Vagina (tissue), 2 donors: ENCODE measurements around the gene OPN1SW. TPM values are rescaled to one million over a fixed set of nuclear protein-coding genes. Genes with fewer than 3 reads are reported as not detected.

Source experiments
- DNase-seq, 2 donors: peaks; one replicate each; pipeline ENCODE4 v3.0.0-alpha.2; 2017; ENCODE audit errors: extremely low spot score in 2 of 2
- H3K27ac ChIP-seq: fragments of 200-600 bp; sonication (generic); one replicate; pipeline ENCODE4 v1.5.1; 2019
- H3K27me3 ChIP-seq: fragments of 200-600 bp; sonication (generic); one replicate; pipeline ENCODE4 v1.5.1; 2019
- H3K36me3 ChIP-seq, 2 donors: fragments of 200-600 bp; sonication (generic); one replicate each; pipeline ENCODE4 v1.5.1; 2017 to 2019
- H3K4me1 ChIP-seq: fragments of 200-600 bp; sonication (generic); one replicate; pipeline ENCODE4 v1.5.1; 2019
- H3K4me3 ChIP-seq, 2 donors: fragments of 200-600 bp; sonication (generic); 1 replicate in 1 of 2; 2 replicates in 1 of 2; pipeline ENCODE4 v1.5.1; 2016 to 2019
- H3K9me3 ChIP-seq: fragments of 200-600 bp; sonication (generic); one replicate; pipeline ENCODE4 v1.5.1; 2019
- POLR2A ChIP-seq, 2 donors: fragments of 450-650 bp; IDR thresholded peaks; one replicate each; pipeline ENCODE4 v1.6.1; 2017; ENCODE audit warnings: antibody characterized with exemption in 2 of 2, mild to moderate bottlenecking in 2 of 2, moderate library complexity in 2 of 2
- POLR2AphosphoS5 ChIP-seq, 2 donors: sonication (generic); formaldehyde crosslinking; IDR thresholded peaks; one replicate each; pipeline ENCODE4 v1.9.0; 2017; ENCODE audit warnings: antibody characterized with exemption in 2 of 2, mild to moderate bottlenecking in 2 of 2, low read depth in 1 of 2; ENCODE audit not compliant: insufficient read depth in 1 of 2
- intact Hi-C: fragments of 100-400 bp; cut with DNase I; formaldehyde crosslinking; loops from one replicate; pipeline ENCODE4 v1.15.1; 2023
- total RNA-seq: library from RNA; depleted of rRNA; stranded (reverse); fragments of >200 nt; gene quantifications from one replicate; pipeline ENCODE4 v1.2.3, GENCODE V29; 2016
- TF ChIP-seq, protein P1 (sequence below), 3 experiments: fragments of 450-650 bp in 2 of 3; fragments of 200-600 bp in 1 of 3; sonication (generic) in 1 of 3; IDR thresholded peaks; one replicate each; pipeline ENCODE4 v1.5.1; 2017 to 2019; ENCODE audit warnings: antibody characterized with exemption in 3 of 3, mild to moderate bottlenecking in 2 of 3, moderate library complexity in 2 of 3

OPN1SW gene
- total RNA-seq, 1 donor from 2014 or later: not detected

DNA sequence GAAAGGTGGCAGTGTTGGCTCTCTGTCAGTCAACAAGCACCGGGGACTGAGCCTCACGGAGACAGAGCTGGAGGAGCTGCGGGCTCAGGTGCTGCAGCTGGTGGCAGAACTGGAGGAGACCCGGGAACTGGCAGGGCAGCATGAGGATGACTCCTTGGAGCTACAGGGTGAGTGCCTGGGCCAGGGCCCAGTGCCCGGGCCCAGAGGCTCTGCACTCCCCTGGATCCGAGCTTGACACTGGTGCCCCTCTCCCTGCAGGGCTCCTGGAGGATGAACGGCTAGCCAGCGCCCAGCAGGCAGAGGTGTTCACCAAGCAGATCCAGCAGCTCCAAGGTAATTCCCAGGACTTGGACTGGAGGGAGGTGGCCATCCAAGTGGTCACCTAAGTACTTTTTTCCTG is 18.8 kb upstream of the OPN1SW start:
- Histone ChIP-seq H3K27ac (no peak overlapping the region), H3K4me3 (no peak overlapping the region), H3K36me3 (no peaks in the 10 kb centered on the region), H3K9me3 (no peaks in the 10 kb centered on the region), H3K4me1 (peaks cover 29% of the 10 kb centered on the region), H3K27me3 (no peaks in the 10 kb centered on the region)
- DNase-seq: no peak
- intact Hi-C loops: no loop called here
- TF ChIP-seq POLR2A (IDR thresholded peaks at IDR 0.05) (no peak), POLR2AphosphoS5 (IDR thresholded peaks at IDR 0.05; ENCODE audit: insufficient read depth in 1 of 2, low read depth in 1 of 2) (no peak)
- TF ChIP-seq, protein P1, sequence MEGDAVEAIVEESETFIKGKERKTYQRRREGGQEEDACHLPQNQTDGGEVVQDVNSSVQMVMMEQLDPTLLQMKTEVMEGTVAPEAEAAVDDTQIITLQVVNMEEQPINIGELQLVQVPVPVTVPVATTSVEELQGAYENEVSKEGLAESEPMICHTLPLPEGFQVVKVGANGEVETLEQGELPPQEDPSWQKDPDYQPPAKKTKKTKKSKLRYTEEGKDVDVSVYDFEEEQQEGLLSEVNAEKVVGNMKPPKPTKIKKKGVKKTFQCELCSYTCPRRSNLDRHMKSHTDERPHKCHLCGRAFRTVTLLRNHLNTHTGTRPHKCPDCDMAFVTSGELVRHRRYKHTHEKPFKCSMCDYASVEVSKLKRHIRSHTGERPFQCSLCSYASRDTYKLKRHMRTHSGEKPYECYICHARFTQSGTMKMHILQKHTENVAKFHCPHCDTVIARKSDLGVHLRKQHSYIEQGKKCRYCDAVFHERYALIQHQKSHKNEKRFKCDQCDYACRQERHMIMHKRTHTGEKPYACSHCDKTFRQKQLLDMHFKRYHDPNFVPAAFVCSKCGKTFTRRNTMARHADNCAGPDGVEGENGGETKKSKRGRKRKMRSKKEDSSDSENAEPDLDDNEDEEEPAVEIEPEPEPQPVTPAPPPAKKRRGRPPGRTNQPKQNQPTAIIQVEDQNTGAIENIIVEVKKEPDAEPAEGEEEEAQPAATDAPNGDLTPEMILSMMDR (IDR thresholded peaks at IDR 0.05): no peak

DNA sequence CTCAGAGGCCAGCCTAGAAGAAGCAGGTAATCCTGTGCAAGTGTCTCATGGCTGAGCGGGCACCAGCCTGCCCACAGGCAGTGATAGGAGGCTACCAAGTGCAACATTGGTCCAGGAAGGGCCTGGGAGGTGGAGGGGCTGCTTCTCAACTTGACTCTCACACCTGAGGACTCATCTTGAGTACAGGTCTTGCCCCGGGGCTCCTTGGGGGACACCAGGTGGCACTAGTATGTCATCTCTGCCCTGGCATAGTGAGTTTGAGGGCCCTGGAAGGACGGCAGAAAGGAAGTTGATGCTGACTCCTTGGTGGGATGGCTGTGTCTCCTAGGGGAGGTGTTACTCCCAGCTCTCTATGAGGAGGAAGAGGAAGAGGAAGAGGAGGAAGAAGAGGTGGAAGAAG is 18.4 kb upstream of the OPN1SW start:
- no peaks in the 10 kb centered on the region for H3K36me3 ChIP-seq
- no peak overlapping the region for H3K27ac ChIP-seq
- H3K9me3 ChIP-seq: no peaks in the 10 kb centered on the region
- DNase-seq: no peak
- H3K4me3 ChIP-seq: no peak overlapping the region
- TF ChIP-seq, protein P1 (IDR thresholded peaks at IDR 0.05): no peak
- TF ChIP-seq POLR2AphosphoS5 (IDR thresholded peaks at IDR 0.05; ENCODE audit: insufficient read depth in 1 of 2, low read depth in 1 of 2) (no peak), POLR2A (IDR thresholded peaks at IDR 0.05) (no peak)
- peaks cover 29% of the 10 kb centered on the region for H3K4me1 ChIP-seq
- no peaks in the 10 kb centered on the region for H3K27me3 ChIP-seq
- intact Hi-C loops: no loop called here

DNA sequence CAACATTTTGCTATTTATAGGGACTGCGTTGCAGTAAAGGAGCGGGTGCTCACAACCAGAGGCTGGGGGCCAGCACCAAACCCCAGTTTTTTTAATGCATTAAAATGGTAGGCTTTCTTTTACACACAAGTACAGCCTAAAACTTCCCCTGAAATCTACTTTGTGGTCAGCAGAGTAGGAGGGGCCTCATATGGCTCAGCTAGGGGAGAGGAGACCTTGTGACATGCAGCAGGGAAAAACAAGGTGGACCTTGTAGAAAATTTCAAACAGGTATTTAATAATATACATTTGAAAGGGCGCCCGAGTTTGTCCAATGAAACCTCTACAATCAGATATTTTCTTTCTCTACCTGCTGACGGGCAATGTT is 17.6 kb upstream of the OPN1SW start:
- intact Hi-C loops: no loop called here
- Histone ChIP-seq H3K4me1 (peaks cover 29% of the 10 kb centered on the region), H3K9me3 (no peaks in the 10 kb centered on the region), H3K36me3 (no peaks in the 10 kb centered on the region), H3K27me3 (no peaks in the 10 kb centered on the region), H3K27ac (no peak overlapping the region), H3K4me3 (no peak overlapping the region)
- DNase-seq: no peak
- TF ChIP-seq POLR2AphosphoS5 (IDR thresholded peaks at IDR 0.05; ENCODE audit: insufficient read depth in 1 of 2, low read depth in 1 of 2): no peak
- TF ChIP-seq, protein P1 (IDR thresholded peaks at IDR 0.05): no peak
- TF ChIP-seq POLR2A (IDR thresholded peaks at IDR 0.05): no peak

DNA sequence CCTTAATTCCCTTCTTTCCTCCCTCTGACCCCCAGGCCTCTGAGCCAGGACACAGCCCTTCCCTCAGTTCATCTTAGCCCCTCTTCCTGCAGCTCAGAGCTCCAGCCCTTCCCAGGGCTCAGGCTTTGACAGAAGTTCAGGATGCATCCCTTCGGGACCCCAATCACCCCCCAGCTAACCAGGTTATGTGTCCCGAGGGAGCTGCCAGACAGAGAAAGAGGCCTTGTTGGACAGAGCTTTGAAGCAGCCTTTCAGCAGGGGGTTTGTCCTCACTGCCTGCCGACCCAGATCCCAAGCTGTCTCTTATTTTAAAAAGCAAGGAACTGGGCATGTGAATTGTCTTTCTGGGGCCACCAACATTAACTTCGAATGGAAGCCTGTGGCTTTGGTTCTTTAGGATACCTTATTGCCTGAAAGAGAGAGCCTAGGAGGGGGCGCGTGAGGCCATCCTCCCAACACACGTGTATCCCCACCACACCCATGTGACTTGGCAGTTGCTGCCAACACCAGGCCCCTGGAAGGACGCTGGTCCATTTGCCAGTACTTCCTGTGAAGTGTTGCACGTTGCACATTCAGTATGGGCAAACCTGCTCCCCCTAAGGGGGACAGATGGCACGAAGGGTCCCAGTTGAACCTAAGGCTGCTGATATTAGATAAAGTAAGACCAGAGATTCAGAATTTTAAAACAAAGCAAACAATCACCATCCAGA is 17.0 kb upstream of the OPN1SW start:
- intact Hi-C loops: no loop called here
- H3K27ac ChIP-seq: peak overlapping the region; percentile 79

DNA sequence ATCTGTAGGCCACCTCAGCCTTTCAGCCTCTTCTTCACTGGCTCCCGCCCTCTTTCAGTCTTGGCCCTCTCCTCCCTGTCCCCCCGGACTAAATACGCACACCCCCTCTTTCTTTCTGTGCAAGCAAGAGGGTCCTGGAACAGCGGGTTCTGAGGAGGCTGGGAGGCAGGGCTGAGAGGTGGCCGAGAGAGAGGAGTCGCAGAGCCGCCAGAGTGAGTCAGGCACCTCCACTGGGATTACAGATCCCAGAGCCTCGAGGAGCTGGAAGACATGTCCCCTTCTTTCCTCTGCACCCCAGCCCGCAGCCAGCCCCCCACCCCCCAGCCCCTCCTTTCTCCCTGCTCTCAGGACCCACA is 16.4 kb upstream of the OPN1SW start:
- Histone ChIP-seq H3K27me3 (no peaks in the 10 kb centered on the region), H3K27ac (peak overlapping the region; percentile 79), H3K4me3 (peak overlapping the region; percentile 65 to 71), H3K4me1 (peaks cover 29% of the 10 kb centered on the region), H3K9me3 (no peaks in the 10 kb centered on the region), H3K36me3 (no peaks in the 10 kb centered on the region)
- intact Hi-C loops: no loop called here
- no peak for DNase-seq
- no peak for TF ChIP-seq POLR2AphosphoS5 (IDR thresholded peaks at IDR 0.05; ENCODE audit: insufficient read depth in 1 of 2, low read depth in 1 of 2)
- TF ChIP-seq, protein P1 (IDR thresholded peaks at IDR 0.05): no peak
- TF ChIP-seq POLR2A (IDR thresholded peaks at IDR 0.05): no peak

More for the DNA sequence above, 17.0 kb upstream of the OPN1SW start:
- Histone ChIP-seq H3K9me3 (no peaks in the 10 kb centered on the region), H3K4me1 (peaks cover 29% of the 10 kb centered on the region), H3K4me3 (peak overlapping the region in 1 of 2 donors; percentile 71), H3K27me3 (no peaks in the 10 kb centered on the region), H3K36me3 (no peaks in the 10 kb centered on the region)
- no peak for DNase-seq
- TF ChIP-seq POLR2A (IDR thresholded peaks at IDR 0.05) (no peak), POLR2AphosphoS5 (IDR thresholded peaks at IDR 0.05; ENCODE audit: insufficient read depth in 1 of 2, low read depth in 1 of 2) (no peak)
- TF ChIP-seq, protein P1 (IDR thresholded peaks at IDR 0.05): no peak
